Activated T-cell treated with anti-CD3 and anti-CD28 coated beads for 24 hours (primary cell): ENCODE results near the gene PSMC1.

ENCODE experiments used
- DNase-seq: peaks from one replicate; pipeline ENCODE4 v3.0.0-alpha.2; 2020; ENCODE audit warnings: low read depth

PSMC1 gene

GRCh38 chr14:90302529-90303303 is 46.4 kb downstream of the PSMC1 start:
- DNase-seq: no peak

DNA sequence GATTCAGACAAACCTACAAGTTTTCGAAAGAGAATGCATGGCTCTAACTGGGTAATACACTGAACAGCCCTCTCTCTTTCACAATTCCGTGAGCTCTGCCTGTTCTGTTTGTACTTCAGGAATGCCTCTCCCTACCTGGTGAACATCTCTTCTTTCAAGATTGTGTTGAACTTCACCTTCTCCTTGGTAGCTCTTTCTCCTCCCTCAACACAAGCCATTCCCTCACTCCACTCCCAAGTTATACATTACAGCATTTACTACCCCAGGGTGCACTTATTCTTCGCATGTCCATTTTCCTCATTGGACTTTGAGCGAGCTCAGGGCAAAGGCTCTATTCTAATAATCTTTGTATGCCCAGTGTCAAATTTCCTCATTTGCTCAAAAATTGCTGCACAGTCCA is 47.1 kb downstream of the PSMC1 start:
- no peak for DNase-seq

- DNase-seq: no peak
These were observed 48.1 kb downstream of the PSMC1 start for GRCh38 chr14:90304502-90304901.

- DNase-seq: no peak
These were observed 48.8 kb downstream of the PSMC1 start for GRCh38 chr14:90305176-90305601.

- DNase-seq: no peak
These were observed 52.2 kb downstream of the PSMC1 start for GRCh38 chr14:90308561-90308960.

- no peak for DNase-seq
These were observed 60.9 kb downstream of the PSMC1 start for GRCh38 chr14:90317286-90317685.

GRCh38 chr14:90318016-90318415 is 61.7 kb downstream of the PSMC1 start:
- no peak for DNase-seq

GRCh38 chr14:90319173-90319572 is 62.8 kb downstream of the PSMC1 start:
- DNase-seq: no peak

GRCh38 chr14:90319634-90320541 is 63.5 kb downstream of the PSMC1 start:
- no peak for DNase-seq

DNA sequence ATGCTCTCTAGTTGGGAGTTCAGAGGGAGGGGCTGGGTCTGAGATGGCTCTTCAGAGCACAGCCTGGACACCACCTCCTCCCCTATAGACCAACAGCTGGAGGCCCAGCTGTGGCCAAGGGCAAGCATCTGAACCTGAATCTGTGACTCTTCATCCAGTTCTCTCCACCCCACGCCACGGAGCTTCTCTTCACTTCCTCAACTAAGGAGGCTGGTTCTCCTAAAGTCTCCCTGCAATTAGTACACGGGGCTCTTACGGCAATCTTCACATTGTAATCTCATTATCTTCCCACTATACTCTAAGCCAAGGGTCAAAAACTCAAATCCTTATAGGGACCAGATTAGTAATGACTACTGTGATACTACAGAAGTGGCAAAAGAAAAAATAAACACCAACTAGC is 65.5 kb downstream of the PSMC1 start:
- DNase-seq: no peak
